Endothelial cell of hepatic sinusoid (primary cell): ENCODE measurements around the gene RAMACL.

Experiments used
- in situ Hi-C: cut with HindIII; loops from 2 replicates; pipeline ENCODE4 v1.10.0; 2017; ENCODE audit warnings: low sequenced_read_pairs

RAMACL gene

GRCh38 chr6:166618866-166619761 is 32.6 kb upstream of the RAMACL start:
- in situ Hi-C loops = no loop called here

GRCh38 chr6:166618251-166618650 is 31.8 kb upstream of the RAMACL start:
- in situ Hi-C loops = no loop called here

DNA sequence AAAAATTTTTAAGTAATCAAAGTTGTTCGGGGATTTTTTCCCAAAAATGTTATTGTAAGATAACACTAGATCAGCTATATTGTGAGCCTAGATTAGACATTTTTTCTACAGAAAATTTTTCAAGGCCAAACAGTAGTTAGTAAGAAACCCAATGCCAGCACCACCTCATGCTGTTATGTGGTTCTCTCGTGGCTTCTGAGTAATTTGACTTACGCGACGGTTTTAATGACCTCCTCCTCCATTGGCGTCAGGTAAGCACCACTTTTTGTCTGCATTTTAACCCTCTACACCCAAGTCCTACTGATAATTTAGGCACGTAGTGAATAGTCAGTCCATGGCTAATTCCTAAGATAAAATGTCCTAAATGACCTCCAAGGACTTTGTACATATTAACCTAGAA is 30.9 kb upstream of the RAMACL start:
- in situ Hi-C loops = no loop called here

- in situ Hi-C loops = no loop called here
Measured at GRCh38 chr6:166616261-166617238, 30.1 kb upstream of the RAMACL start.

- in situ Hi-C loops = no loop called here
Measured at GRCh38 chr6:166615059-166615770, 28.7 kb upstream of the RAMACL start.

- in situ Hi-C loops = no loop called here
Measured at GRCh38 chr6:166614589-166614988, 28.1 kb upstream of the RAMACL start.

- in situ Hi-C loops = no loop called here
Measured at GRCh38 chr6:166614171-166614583, 27.7 kb upstream of the RAMACL start.

DNA sequence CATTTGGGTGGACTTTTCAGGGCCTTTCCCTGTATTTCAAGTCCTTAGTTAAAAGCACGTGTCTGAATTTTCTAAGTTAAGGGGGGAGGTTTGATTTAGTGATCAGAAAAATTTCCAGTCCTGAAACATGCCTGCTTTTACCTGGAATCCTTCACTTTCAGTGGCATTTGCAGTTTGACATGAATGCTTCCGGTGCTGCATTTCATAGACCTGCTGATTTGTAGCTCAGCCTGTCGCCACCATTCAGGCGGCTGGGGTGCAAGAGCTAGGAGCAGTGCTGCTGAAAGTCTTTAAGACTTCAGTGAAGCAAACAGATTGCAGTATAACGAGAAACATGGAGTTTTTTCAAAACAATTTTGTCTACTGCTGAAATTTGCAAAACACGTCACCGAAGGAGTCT is 26.5 kb upstream of the RAMACL start:
- in situ Hi-C loops = no loop called here

- in situ Hi-C loops = no loop called here
Measured at GRCh38 chr6:166612471-166612881, 26.0 kb upstream of the RAMACL start.

DNA sequence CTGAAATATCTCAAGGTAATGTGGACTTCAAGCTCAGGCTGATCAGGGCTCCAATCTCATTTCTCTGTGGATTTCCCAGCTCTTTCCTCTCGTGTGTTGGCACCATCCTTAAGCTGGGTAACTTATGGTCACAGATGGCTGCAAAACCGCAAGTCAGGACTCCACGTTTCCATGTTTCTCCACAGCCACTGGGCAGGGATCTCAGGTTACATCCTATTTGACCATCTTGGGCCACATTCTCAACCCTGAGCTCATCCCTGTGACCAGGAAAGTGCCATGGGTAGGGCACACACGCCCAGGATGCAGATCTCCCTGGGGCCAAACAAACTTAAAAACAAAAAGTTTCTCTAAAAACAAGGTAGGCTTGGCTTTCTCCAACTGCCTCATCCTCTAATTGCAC is 25.2 kb upstream of the RAMACL start:
- in situ Hi-C loops = no loop called here

- in situ Hi-C loops = no loop called here
Measured at GRCh38 chr6:166610069-166610468, 23.6 kb upstream of the RAMACL start.

- in situ Hi-C loops = no loop called here
Measured at GRCh38 chr6:166608774-166609173, 22.3 kb upstream of the RAMACL start.

DNA sequence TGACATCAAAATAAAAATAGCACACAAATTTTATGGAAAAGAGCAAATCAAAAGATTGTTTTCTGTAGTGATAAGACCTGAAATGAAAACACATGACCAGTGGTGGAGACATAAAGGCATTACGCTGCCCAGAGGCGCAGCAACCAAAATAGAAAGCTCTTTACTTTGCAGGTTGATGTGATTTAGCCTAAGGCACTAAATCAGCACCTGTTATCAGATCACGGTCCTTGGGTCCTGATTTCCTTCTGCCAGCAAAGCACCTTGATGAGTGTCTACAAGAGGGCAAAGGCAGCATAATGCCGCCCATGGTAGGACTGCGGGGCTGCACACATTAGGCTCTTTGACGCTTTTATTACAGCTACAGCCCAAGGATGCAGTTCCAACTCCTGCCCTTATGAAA is 19.3 kb upstream of the RAMACL start:
- in situ Hi-C loops = no loop called here

DNA sequence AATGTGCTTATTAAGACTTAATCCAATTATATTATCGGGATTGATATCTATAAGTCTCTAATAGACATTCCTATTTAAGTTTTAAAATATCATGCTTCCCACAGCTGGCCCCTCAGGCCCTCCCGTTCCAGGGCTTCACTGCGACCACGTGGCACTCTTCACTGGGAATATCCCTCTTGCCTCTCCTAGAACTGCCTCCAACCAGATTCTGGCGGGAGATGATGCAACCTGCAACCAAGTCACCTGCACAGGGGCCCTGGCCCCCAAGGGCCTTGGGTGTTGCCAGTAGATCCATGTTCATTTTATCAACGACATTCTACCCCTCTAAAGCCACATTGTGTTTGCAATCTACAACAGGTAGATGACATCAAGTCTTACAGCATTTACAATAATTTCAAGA is 18.4 kb upstream of the RAMACL start:
- in situ Hi-C loops = loop anchor here (5.0 kb wide), 1 partner anchor 38 kb away; no protein-coding TSS in a partner anchor

DNA sequence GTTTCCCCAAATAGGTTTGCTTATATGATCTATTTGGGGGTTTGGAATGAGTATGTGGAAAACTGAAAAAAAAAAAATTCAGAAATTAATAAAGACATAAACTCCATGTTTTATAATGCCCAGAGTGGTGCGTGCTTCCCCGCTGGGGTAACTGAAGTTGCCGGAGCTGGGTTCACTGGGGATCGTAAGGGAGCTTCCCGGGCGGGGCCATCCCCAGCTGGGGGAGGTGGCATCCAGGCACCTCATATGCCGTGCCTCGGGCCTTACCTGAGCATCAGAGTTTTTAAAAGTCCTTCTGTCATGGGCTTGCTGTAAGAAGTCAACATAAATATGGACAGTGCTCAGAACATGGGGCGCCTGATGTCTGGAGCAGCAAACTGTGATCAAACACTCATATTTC is 17.9 kb upstream of the RAMACL start:
- in situ Hi-C loops = loop anchor here (5.0 kb wide), 1 partner anchor 37 kb away; no protein-coding TSS in a partner anchor

DNA sequence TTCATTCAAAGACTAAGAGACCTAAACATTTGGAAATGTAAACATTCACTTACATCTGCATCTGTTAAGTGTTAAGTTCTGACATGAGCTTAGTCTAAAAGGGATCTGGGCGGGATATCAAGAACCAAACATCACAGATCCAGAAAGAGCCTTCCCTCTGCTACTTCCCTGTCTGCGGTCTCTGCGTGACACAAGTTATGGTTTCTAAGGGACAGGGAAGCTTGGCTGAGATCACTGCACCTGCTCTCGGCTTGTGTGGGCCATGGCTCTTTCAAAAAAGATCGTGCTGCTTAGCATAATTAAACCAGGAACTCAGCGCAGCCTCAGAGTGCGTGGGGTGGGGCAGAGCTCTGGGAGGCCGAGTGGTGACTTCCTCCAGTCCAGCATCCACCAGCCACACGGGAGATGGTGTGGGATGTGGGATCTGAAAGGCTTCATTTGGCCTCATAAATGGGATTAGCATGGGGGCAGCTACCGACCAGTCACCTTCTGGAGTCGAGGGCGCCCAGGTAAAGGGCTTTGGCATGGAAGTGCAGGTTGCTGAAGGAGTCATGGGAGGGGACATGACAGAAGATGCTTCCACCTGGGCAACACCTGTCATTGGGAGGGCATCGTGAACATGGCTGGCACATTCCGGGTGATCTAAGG is 16.7 kb upstream of the RAMACL start:
- in situ Hi-C loops = loop anchor here (5.0 kb wide), 1 partner anchor 36 kb away; no protein-coding TSS in a partner anchor

DNA sequence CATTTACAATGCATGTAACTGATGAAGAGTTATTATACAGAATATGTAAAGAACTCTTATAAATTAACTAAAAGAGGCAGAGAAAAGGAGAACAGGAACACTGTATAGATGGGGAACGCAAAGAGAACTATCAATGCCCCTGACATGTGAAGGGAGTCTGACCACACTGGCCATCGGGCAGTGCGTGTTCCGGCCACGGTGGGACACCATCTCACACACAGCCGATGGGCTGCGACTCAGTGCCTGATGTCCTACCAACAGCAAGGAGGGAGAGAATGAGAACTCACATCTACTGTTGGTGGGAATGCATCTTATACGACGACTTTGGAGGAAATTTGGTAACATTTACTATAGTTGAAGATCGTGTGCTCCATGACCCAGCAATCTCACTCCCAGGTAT is 15.5 kb upstream of the RAMACL start:
- in situ Hi-C loops = loop anchor here (5.0 kb wide), 1 partner anchor 35 kb away; no protein-coding TSS in a partner anchor

DNA sequence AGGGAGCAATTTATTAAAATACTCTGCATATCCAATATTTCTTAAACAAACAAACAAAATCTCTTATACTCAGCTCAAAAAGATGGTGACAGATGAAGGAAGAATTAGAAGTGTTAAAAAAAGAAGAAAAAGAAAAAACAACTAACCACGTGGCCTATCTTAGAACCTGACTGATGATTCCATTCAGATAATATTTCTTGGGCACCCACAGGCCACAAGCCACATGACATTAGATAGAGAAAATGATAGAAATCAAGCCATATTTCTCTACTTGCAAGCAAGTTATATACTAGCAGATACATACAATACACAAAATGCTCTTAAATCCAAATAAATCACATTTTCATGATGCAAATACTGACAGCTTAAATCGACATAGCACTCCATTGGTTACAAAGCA is 14.5 kb upstream of the RAMACL start:
- in situ Hi-C loops = loop anchor here (5.0 kb wide), 1 partner anchor 34 kb away; no protein-coding TSS in a partner anchor

- in situ Hi-C loops = no loop called here
Measured at GRCh38 chr6:166599205-166599604, 12.7 kb upstream of the RAMACL start.
